HG02938 (cell line): ENCODE measurements around the gene HSD17B1.
"Not testable (repeated sequence)": the region's sequence is repeated elsewhere in the genome, so short reads cannot be mapped to it uniquely, and the experiment has no call there.

ENCODE experiments used
- ATAC-seq: cut with Tn5 transposase; IDR thresholded peaks from one replicate; pipeline ENCODE4 v1.9.1; 2021; ENCODE audit warnings: mild to moderate bottlenecking, moderate library complexity; ENCODE audit not compliant: unreplicated experiment

The HSD17B1 gene

GRCh38 chr17:42552736-42553135, at the start of gene HSD17B1:
HSD17B1 (plus strand) TSS chr17:42552923; CDS start chr17:42552934, 11 bp downstream.
- not testable (repeated sequence) for ATAC-seq

- no peak for ATAC-seq
These were observed 49.8 kb upstream of the HSD17B1 start for GRCh38 chr17:42502926-42503325.

- no peak for ATAC-seq
These were observed 45.1 kb upstream of the HSD17B1 start for GRCh38 chr17:42507671-42508070.

- no peak for ATAC-seq
These were observed 44.1 kb upstream of the HSD17B1 start for GRCh38 chr17:42508426-42509165.

GRCh38 chr17:42509409-42509808, 43.3 kb upstream of the HSD17B1 start:
- ATAC-seq: no peak

GRCh38 chr17:42509841-42510240, 42.9 kb upstream of the HSD17B1 start:
- ATAC-seq: no peak

- no peak for ATAC-seq
These were observed 40.5 kb upstream of the HSD17B1 start for GRCh38 chr17:42512246-42512645.

GRCh38 chr17:42512733-42513251, 39.9 kb upstream of the HSD17B1 start:
- ATAC-seq: no peak

- ATAC-seq: no peak
These were observed 39.0 kb upstream of the HSD17B1 start for GRCh38 chr17:42513686-42514085.

- ATAC-seq: no peak
These were observed 38.4 kb upstream of the HSD17B1 start for GRCh38 chr17:42514279-42514678.

GRCh38 chr17:42514867-42515266, 37.9 kb upstream of the HSD17B1 start:
- no peak for ATAC-seq

GRCh38 chr17:42517516-42517915, 35.2 kb upstream of the HSD17B1 start:
- ATAC-seq: no peak

- ATAC-seq: no peak
These were observed 34.5 kb upstream of the HSD17B1 start for GRCh38 chr17:42518046-42518754.

GRCh38 chr17:42518755-42519545, 33.8 kb upstream of the HSD17B1 start:
- no peak for ATAC-seq

- no peak for ATAC-seq
These were observed 32.9 kb upstream of the HSD17B1 start for GRCh38 chr17:42519546-42520491.

- ATAC-seq: no peak
These were observed 32.2 kb upstream of the HSD17B1 start for GRCh38 chr17:42520540-42520951.

- ATAC-seq: no peak
These were observed 31.7 kb upstream of the HSD17B1 start for GRCh38 chr17:42521036-42521435.

GRCh38 chr17:42521666-42522262, 31.0 kb upstream of the HSD17B1 start:
- ATAC-seq: no peak

GRCh38 chr17:42522263-42522790, 30.4 kb upstream of the HSD17B1 start:
- no peak for ATAC-seq
